Measurements from ENCODE around the gene IFRD2.
"Not testable (repeated sequence)": the region's sequence is repeated elsewhere in the genome, so short reads cannot be mapped to it uniquely, and the experiment has no call there.

DNA sequence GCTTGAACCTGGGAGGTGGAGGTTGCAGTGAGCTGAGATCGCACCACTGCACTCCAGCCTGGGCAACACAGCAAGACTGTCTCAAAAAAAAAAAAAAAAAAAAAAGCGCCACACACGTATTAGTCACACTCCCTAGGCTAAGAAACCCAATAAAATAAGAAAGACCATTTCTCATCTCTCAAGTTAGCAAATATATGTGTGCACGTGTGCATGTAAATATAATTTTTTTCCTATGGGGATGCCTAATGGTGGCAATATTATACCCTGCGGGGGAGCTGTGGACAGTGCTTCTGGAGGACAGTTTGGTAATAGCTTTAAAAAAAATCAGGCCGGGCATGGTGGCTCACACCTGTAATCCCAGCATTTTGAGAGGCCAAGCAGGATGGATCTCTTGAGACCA, 8.1 kb downstream of the IFRD2 start:
- TF ChIP-seq, protein P1, sequence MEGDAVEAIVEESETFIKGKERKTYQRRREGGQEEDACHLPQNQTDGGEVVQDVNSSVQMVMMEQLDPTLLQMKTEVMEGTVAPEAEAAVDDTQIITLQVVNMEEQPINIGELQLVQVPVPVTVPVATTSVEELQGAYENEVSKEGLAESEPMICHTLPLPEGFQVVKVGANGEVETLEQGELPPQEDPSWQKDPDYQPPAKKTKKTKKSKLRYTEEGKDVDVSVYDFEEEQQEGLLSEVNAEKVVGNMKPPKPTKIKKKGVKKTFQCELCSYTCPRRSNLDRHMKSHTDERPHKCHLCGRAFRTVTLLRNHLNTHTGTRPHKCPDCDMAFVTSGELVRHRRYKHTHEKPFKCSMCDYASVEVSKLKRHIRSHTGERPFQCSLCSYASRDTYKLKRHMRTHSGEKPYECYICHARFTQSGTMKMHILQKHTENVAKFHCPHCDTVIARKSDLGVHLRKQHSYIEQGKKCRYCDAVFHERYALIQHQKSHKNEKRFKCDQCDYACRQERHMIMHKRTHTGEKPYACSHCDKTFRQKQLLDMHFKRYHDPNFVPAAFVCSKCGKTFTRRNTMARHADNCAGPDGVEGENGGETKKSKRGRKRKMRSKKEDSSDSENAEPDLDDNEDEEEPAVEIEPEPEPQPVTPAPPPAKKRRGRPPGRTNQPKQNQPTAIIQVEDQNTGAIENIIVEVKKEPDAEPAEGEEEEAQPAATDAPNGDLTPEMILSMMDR (IDR thresholded peaks at IDR 0.05): not testable (repeated sequence)
- not testable (repeated sequence) for TF ChIP-seq POLR2A, POLR2AphosphoS5, EP300 (IDR thresholded peaks at IDR 0.05)

Measured in sigmoid colon (tissue), 4 donors.